Esophagus squamous epithelium (tissue), 5 donors: ENCODE results near the gene DIPK1B. TPM values are rescaled to one million over a fixed set of nuclear protein-coding genes. Genes with fewer than 3 reads are reported as not detected.

Source experiments
- DNase-seq: peaks from one replicate; lab custom pipeline; 2025; lab: John Stamatoyannopoulos, UW
- H3K27ac ChIP-seq, 4 donors: fragments of 200-600 bp; sonication (generic); one replicate each; pipeline ENCODE4 v1.5.1; 2016 to 2019; ENCODE audit warnings: mild to moderate bottlenecking in 1 of 4
- H3K27me3 ChIP-seq, 4 donors: fragments of 200-600 bp; sonication (generic); 1 replicate in 3 of 4; 2 replicates in 1 of 4; pipeline versions ENCODE4 v1.5.1 to v1.6.0; 2017 to 2021; ENCODE audit warnings: antibody characterized with exemption in 1 of 4
- H3K36me3 ChIP-seq, 3 donors: fragments of 200-600 bp; sonication (generic); one replicate each; pipeline ENCODE4 v1.5.1; 2016 to 2019
- H3K4me1 ChIP-seq, 3 donors: fragments of 200-600 bp; sonication (generic); one replicate each; pipeline ENCODE4 v1.5.1; 2017 to 2019
- H3K4me3 ChIP-seq, 4 donors: fragments of 200-600 bp; sonication (generic); 1 replicate in 3 of 4; 2 replicates in 1 of 4; pipeline ENCODE4 v1.5.1; 2016 to 2019; ENCODE audit warnings: mild to moderate bottlenecking in 2 of 4, moderate library complexity in 1 of 4
- H3K9me3 ChIP-seq, 3 donors: fragments of 200-600 bp; sonication (generic); one replicate each; pipeline ENCODE4 v1.5.1; 2016 to 2019
- POLR2A ChIP-seq, 4 donors: fragments of 450-650 bp; IDR thresholded peaks; one replicate each; pipeline ENCODE4 v1.6.1; 2017; ENCODE audit warnings: antibody characterized with exemption in 4 of 4, mild to moderate bottlenecking in 4 of 4, moderate library complexity in 3 of 4
- WGBS, 2 donors: methylation state at CpG; one replicate each; pipeline ENCODE4 v1.1.5; 2018; 5-methylcytosine and 5-hydroxymethylcytosine counted together
- intact Hi-C: fragments of 100-400 bp; cut with DNase I; formaldehyde crosslinking; loops from one replicate; pipeline ENCODE4 v1.15.0; 2022
- total RNA-seq, 4 donors: library from RNA; depleted of rRNA; stranded (reverse); fragments of >200 nt; gene quantifications; one replicate each; pipeline ENCODE4 v1.1.0, GENCODE V29; 2016
- TF ChIP-seq, protein P1 (sequence below), 6 experiments: fragments of 450-650 bp in 4 of 6; fragments of 200-600 bp in 2 of 6; sonication (generic) in 2 of 6; IDR thresholded peaks; one replicate each; pipeline ENCODE4 v1.5.1; 2016 to 2019; ENCODE audit warnings: antibody characterized with exemption in 6 of 6, mild to moderate bottlenecking in 4 of 6, moderate library complexity in 4 of 6
- donor health status: DM: yes; HTN: yes; CAD: no.

Gene DIPK1B
- total RNA-seq, 4 donors from 2014 or later: 0.48 to 6.3 (median 1.1) TPM

- H3K27me3 ChIP-seq: peaks cover 0 to 70% (median 5%) of the 10 kb centered on the region in 4 donors
- H3K4me3 ChIP-seq: peak overlapping the region in 3 of 4 donors; percentile 43 to 65 (median 54)
- 62% methylated on average over 9 of the region's 23 CpGs; no CpG with 5 or more reads in 1 of the 2 donors for WGBS, 2 donors
- no peak for DNase-seq
- no peak for TF ChIP-seq POLR2A (IDR thresholded peaks at IDR 0.05)
- TF ChIP-seq, protein P1, sequence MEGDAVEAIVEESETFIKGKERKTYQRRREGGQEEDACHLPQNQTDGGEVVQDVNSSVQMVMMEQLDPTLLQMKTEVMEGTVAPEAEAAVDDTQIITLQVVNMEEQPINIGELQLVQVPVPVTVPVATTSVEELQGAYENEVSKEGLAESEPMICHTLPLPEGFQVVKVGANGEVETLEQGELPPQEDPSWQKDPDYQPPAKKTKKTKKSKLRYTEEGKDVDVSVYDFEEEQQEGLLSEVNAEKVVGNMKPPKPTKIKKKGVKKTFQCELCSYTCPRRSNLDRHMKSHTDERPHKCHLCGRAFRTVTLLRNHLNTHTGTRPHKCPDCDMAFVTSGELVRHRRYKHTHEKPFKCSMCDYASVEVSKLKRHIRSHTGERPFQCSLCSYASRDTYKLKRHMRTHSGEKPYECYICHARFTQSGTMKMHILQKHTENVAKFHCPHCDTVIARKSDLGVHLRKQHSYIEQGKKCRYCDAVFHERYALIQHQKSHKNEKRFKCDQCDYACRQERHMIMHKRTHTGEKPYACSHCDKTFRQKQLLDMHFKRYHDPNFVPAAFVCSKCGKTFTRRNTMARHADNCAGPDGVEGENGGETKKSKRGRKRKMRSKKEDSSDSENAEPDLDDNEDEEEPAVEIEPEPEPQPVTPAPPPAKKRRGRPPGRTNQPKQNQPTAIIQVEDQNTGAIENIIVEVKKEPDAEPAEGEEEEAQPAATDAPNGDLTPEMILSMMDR (IDR thresholded peaks at IDR 0.05): no peak
- peaks cover 7 to 41% (median 7%) of the 10 kb centered on the region in 3 donors for H3K4me1 ChIP-seq
- peak overlapping the region in 3 of 4 donors; percentile 30 to 62 (median 58) for H3K27ac ChIP-seq
- intact Hi-C loops: no loop called here
- H3K9me3 ChIP-seq: no peaks in the 10 kb centered on the region
- peaks cover 0 to 34% (median 0%) of the 10 kb centered on the region in 3 donors for H3K36me3 ChIP-seq
Measured at GRCh38 chr9:136668983-136669790, 43.2 kb upstream of the DIPK1B start.

DNA sequence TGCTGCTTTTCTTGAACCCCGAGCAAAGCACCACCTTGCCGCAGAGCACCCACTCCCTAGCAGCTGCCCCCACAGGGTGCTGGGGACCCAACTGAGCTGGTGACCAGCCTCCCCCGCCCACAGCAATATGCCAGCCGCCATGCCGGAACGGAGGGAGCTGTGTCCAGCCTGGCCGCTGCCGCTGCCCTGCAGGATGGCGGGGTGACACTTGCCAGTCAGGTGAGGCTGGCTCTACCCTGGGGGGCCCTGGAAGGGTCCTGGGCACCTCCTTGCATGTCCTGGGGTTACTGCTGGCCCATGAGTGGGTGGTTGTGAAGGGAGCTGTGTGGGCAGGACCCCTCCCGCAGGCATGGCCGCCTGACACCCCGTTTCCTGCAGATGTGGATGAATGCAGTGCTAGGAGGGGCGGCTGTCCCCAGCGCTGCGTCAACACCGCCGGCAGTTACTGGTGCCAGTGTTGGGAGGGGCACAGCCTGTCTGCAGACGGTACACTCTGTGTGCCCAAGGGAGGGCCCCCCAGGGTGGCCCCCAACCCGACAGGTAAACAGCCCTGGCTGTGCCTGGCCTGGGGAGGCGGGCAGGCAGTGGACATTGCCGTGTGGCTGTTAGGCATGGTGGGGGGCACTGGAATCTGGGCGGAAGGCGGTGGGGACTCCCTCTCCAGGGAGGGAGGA lies 42.4 kb upstream of the DIPK1B start:
- H3K36me3 ChIP-seq: peaks cover 0 to 41% (median 0%) of the 10 kb centered on the region in 3 donors
- H3K9me3 ChIP-seq: no peaks in the 10 kb centered on the region
- H3K4me3 ChIP-seq: peak overlapping the region in 3 of 4 donors; percentile 43 to 65 (median 54)
- TF ChIP-seq, protein P1 (IDR thresholded peaks at IDR 0.05): no peak
- H3K27ac ChIP-seq: peak overlapping the region in 3 of 4 donors; percentile 30 to 62 (median 58)
- WGBS, 2 donors: 40 to 100% methylated on average over 1 to 5 of the region's 23 CpGs
- intact Hi-C loops: no loop called here
- peaks cover 7 to 40% (median 7%) of the 10 kb centered on the region in 3 donors for H3K4me1 ChIP-seq
- DNase-seq: no peak
- H3K27me3 ChIP-seq: peaks cover 0 to 63% (median 5%) of the 10 kb centered on the region in 4 donors

DNA sequence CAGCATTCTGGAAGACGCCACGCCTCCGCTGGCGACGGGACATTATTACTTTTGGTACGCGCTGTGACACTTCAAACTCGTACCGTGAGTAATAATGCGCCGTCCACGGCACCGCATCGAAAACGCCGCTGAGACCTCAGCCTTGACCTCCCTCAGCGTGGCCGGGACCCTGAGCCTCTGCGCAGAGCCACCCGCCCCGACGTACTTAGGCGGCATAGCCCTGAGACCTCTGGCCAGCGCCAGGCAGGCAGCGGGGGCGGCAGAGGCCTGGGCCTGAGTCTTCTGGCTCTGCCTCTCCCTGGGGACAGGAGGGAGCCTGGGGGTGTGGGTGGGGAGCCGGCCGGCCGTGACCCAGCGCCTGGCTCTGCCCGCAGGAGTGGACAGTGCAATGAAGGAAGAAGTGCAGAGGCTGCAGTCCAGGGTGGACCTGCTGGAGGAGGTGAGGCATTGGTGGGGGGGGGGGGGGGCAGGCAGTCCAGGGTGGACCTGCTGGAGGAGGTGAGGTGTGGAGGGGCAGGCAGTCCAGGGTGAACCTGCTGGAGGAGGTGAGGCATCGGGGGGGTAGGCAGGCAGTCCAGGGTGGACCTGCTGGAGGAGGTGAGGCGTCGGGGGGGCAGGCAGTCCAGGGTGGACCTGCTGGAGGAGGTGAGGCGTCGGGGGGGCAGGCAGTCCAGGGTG lies 41.7 kb upstream of the DIPK1B start:
- Histone ChIP-seq H3K9me3 (no peaks in the 10 kb centered on the region), H3K27ac (peak overlapping the region in 3 of 4 donors; percentile 20 to 62 (median 58)), H3K4me1 (peaks cover 3 to 42% (median 11%) of the 10 kb centered on the region in 3 donors), H3K4me3 (peak overlapping the region in 2 of 4 donors; percentile 18 to 65), H3K27me3 (peaks cover 0 to 57% (median 5%) of the 10 kb centered on the region in 4 donors), H3K36me3 (peaks cover 0 to 45% (median 0%) of the 10 kb centered on the region in 3 donors)
- intact Hi-C loops: no loop called here
- WGBS, 2 donors: 70% methylated on average over 10 of the region's 36 CpGs; no CpG with 5 or more reads in 1 of the 2 donors
- TF ChIP-seq, protein P1 (IDR thresholded peaks at IDR 0.05): no peak
- no peak for TF ChIP-seq POLR2A (IDR thresholded peaks at IDR 0.05)
- no peak for DNase-seq

DNA sequence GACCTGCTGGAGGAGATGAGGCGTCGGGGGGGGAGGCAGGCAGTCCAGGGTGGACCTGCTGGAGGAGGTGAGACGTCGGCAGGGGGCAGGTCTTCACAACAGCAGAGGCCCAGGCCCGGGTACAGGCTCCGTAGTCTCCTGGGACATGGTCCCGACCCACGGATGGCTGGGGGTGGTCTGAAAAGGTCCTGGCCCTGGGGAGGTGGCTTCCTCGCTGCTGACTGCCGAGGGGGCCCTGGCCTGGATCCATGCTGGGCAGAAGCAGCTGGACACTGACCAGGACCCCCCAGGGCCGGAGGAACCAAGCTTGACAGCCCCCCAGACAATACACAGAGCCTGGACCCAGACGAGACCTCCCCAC lies 41.1 kb upstream of the DIPK1B start:
- intact Hi-C loops: no loop called here
- Histone ChIP-seq H3K27me3 (peaks cover 0 to 53% (median 5%) of the 10 kb centered on the region in 4 donors), H3K27ac (peak overlapping the region in 1 of 4 donors; percentile 39)

More for the DNA sequence above, 41.1 kb upstream of the DIPK1B start:
- TF ChIP-seq POLR2A (IDR thresholded peaks at IDR 0.05): no peak
- TF ChIP-seq, protein P1 (IDR thresholded peaks at IDR 0.05): no peak
- peaks cover 0 to 50% (median 4%) of the 10 kb centered on the region in 3 donors for H3K36me3 ChIP-seq
- no peaks in the 10 kb centered on the region for H3K9me3 ChIP-seq
- H3K4me1 ChIP-seq: peaks cover 3 to 40% (median 7%) of the 10 kb centered on the region in 3 donors
- no peak for DNase-seq
- H3K4me3 ChIP-seq: peak overlapping the region in 1 of 4 donors; percentile 30
- WGBS, 2 donors: 26 to 41% methylated on average over 5 to 6 of the region's 12 CpGs
